ENCODE measurements around the gene PLEKHG4.

PLEKHG4 gene

GRCh38 chr16:67244387-67245185 is 34.7 kb upstream of the PLEKHG4 start:
- DNase-seq (ENCODE audit: low read depth): peak; percentile 68

- DNase-seq (ENCODE audit: low read depth): no peak
Observed at GRCh38 chr16:67245186-67245585, 34.1 kb upstream of the PLEKHG4 start.

- no peak for DNase-seq (ENCODE audit: low read depth)
Observed at GRCh38 chr16:67245674-67246080, 33.7 kb upstream of the PLEKHG4 start.

GRCh38 chr16:67246081-67246755 is 33.1 kb upstream of the PLEKHG4 start:
- peak; percentile 58 for DNase-seq (ENCODE audit: low read depth)

- DNase-seq (ENCODE audit: low read depth): no peak
Observed at GRCh38 chr16:67246756-67247191, 32.6 kb upstream of the PLEKHG4 start.

GRCh38 chr16:67247192-67248072 is 31.9 kb upstream of the PLEKHG4 start, which contains the start of gene FHOD1:
FHOD1 (minus strand) TSS chr16:67247481; CDS start chr16:67247410, 71 bp downstream.
- DNase-seq (ENCODE audit: low read depth): peak; percentile 99

GRCh38 chr16:67248073-67248400 is 31.3 kb upstream of the PLEKHG4 start:
- DNase-seq (ENCODE audit: low read depth): no peak

- peak; percentile 29 for DNase-seq (ENCODE audit: low read depth)
Observed at GRCh38 chr16:67248401-67249177, 30.7 kb upstream of the PLEKHG4 start, which contains the start of gene SLC9A5. SLC9A5 (plus strand) TSS chr16:67248979; CDS start chr16:67249015, 36 bp downstream.

GRCh38 chr16:67249178-67250044 is 29.9 kb upstream of the PLEKHG4 start:
- no peak for DNase-seq (ENCODE audit: low read depth)

GRCh38 chr16:67250045-67250327 is 29.3 kb upstream of the PLEKHG4 start:
- no peak for DNase-seq (ENCODE audit: low read depth)

- no peak for DNase-seq (ENCODE audit: low read depth)
Observed at GRCh38 chr16:67252609-67253497, 26.5 kb upstream of the PLEKHG4 start.

- DNase-seq (ENCODE audit: low read depth): no peak
Observed at GRCh38 chr16:67254801-67255552, 24.4 kb upstream of the PLEKHG4 start.

- no peak for DNase-seq (ENCODE audit: low read depth)
Observed at GRCh38 chr16:67255553-67256221, 23.6 kb upstream of the PLEKHG4 start.

- DNase-seq (ENCODE audit: low read depth): no peak
Observed at GRCh38 chr16:67256701-67257230, 22.6 kb upstream of the PLEKHG4 start.

GRCh38 chr16:67257486-67258160 is 21.7 kb upstream of the PLEKHG4 start:
- DNase-seq (ENCODE audit: low read depth): no peak

GRCh38 chr16:67258161-67258835 is 21.0 kb upstream of the PLEKHG4 start:
- no peak for DNase-seq (ENCODE audit: low read depth)

GRCh38 chr16:67259705-67260104 is 19.6 kb upstream of the PLEKHG4 start:
- no peak for DNase-seq (ENCODE audit: low read depth)

Measured in activated T-cell treated with anti-CD3 and anti-CD28 coated beads for 48 hours (primary cell).